SU-DHL-6 (cell line): ENCODE results near the gene ITPR1.

Source experiments
- H2AFZ ChIP-seq: fragments of 200-600 bp; sonication (generic); 2 replicates; pipeline ENCODE4 v1.6.1; 2014; ENCODE audit warnings: low read depth, mild to moderate bottlenecking, moderate library complexity, mixed read lengths, antibody characterized with exemption, low read length; ENCODE audit not compliant: severe bottlenecking
- H3F3A ChIP-seq: fragments of 200-600 bp; shearing (Covaris generic); 2 replicates; pipeline ENCODE4 v1.6.0; 2016; ENCODE audit warnings: antibody characterized with exemption, mild to moderate bottlenecking; ENCODE audit not compliant: insufficient read depth
- H3K27ac ChIP-seq: fragments of 200-600 bp; sonication (generic); 2 replicates; pipeline ENCODE4 v1.5.1; 2016; ENCODE audit warnings: low read depth, mild to moderate bottlenecking, low read length, moderate library complexity, mixed read lengths
- H3K27me3 ChIP-seq: fragments of 200-600 bp; sonication (generic), shearing (Covaris generic); 2 replicates; pipeline ENCODE4 v1.6.0; 2014; ENCODE audit warnings: mild to moderate bottlenecking, low read length
- H3K36me3 ChIP-seq: fragments of 200-600 bp; sonication (generic); 2 replicates; pipeline ENCODE4 v1.6.1; 2014; ENCODE audit warnings: mild to moderate bottlenecking, low read length, mixed read lengths
- H3K4me2 ChIP-seq: fragments of 300-600, 200-600 bp; shearing (Covaris generic), sonication (generic); 2 replicates; pipeline ENCODE4 v1.6.0; 2014; ENCODE audit warnings: low read length, low read depth, mild to moderate bottlenecking; ENCODE audit not compliant: poor library complexity, severe bottlenecking
- H3K4me3 ChIP-seq: fragments of 200-600 bp; sonication (generic); 2 replicates; pipeline ENCODE4 v1.5.1; 2014; ENCODE audit warnings: antibody characterized with exemption, low read length, mild to moderate bottlenecking, mixed read lengths; ENCODE audit not compliant: insufficient read depth, poor library complexity, severe bottlenecking
- H3K79me2 ChIP-seq: fragments of 200-600 bp; sonication (generic); 2 replicates; pipeline ENCODE4 v1.6.1; 2014; ENCODE audit warnings: mild to moderate bottlenecking, low read length, moderate library complexity; ENCODE audit not compliant: insufficient read depth
- H3K9ac ChIP-seq: fragments of 200-600 bp; sonication (generic); 2 replicates; pipeline ENCODE4 v1.7.0; 2014; ENCODE audit warnings: mild to moderate bottlenecking, low read length
- H3K9me2 ChIP-seq: fragments of 200-600 bp; sonication (generic); replicated peaks from 2 replicates; pipeline ENCODE4 v1.6.1; 2014; ENCODE audit warnings: low read length; ENCODE audit not compliant: insufficient read depth
- H3K9me3 ChIP-seq: fragments of 200-600 bp; sonication (generic); 2 replicates; pipeline ENCODE4 v1.6.1; 2014; ENCODE audit warnings: low read length, mixed read lengths; ENCODE audit not compliant: insufficient read depth
- H4K20me1 ChIP-seq: fragments of 200-600 bp; sonication (generic); 2 replicates; pipeline ENCODE4 v1.6.1; 2014; ENCODE audit warnings: low read depth, mild to moderate bottlenecking, antibody characterized with exemption, low read length, moderate library complexity, mixed read lengths
- EZH2phosphoT487 ChIP-seq: fragments of 200-600 bp; sonication (generic), shearing (Covaris generic); conservative IDR thresholded peaks from 2 replicates; pipeline ENCODE4 v1.6.1; 2018; ENCODE audit warnings: mild to moderate bottlenecking, antibody characterized with exemption, low read length, moderate library complexity, mixed read lengths
- TF ChIP-seq, protein P1 (sequence below): fragments of 200-600 bp; sonication (generic); IDR thresholded peaks from one replicate; pipeline ENCODE4 v1.5.1; 2017; ENCODE audit warnings: antibody characterized with exemption, mild to moderate bottlenecking, low read length, moderate library complexity; ENCODE audit not compliant: insufficient read depth, poor library complexity, severe bottlenecking

ITPR1 gene

DNA sequence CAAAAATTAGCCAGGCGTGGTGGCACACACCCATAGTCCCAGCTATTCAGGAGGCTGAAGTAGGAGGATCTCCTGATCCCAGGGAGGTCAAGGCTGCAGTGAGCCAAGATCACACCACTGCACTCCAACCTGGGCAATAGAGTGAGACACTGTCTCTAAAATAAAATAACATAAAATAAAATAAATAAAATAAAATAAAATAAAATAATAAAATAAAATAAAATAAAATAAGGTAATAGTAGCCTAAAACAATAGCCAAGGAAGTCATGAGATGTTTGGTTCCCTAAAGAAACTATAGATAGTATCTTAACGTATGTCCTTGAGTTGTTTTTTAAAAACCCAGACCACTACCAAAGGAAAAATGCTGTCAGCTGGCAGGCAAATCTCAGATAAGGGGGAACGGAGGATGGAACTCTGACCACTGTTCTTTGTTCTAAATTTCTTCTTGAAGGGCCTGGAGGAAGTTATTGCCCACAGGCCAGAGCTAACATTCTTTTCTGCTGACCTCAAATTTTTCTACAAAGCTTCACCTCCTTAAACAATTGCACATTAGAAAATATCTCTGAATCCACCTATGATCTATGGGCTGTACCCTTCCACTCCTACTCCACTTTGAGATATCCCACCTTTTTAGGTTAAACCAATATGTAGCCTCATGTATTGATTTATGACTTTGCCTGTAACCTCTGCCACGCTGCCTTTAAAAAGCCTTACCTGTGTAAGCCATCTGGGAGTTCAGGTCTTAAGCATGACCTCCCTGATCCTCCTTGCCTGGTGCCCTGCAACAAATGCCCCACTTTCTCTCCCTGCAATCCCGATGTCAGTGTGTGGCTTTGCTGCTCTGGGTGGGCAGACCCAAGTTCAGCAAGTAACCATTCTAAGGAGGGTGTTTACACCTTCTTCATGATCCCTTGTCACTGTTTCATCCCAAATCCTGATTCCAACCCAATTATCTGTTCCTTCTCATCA is 359.9 kb downstream of the ITPR1 start:
- Histone ChIP-seq H3K36me3 (no peaks in the 10 kb centered on the region), H3K4me3 (no peak overlapping the region), H3K9me2 (no peaks in the 10 kb centered on the region), H3F3A (no peaks in the 10 kb centered on the region), H3K9me3 (no peaks in the 10 kb centered on the region), H3K27ac (no peak overlapping the region), H3K9ac (no peak overlapping the region), H3K79me2 (no peaks in the 10 kb centered on the region), H3K27me3 (no peaks in the 10 kb centered on the region), H2AFZ (no peak overlapping the region), H4K20me1 (no peaks in the 10 kb centered on the region), H3K4me2 (no peak overlapping the region)
- no peak for TF ChIP-seq EZH2phosphoT487
- TF ChIP-seq, protein P1, sequence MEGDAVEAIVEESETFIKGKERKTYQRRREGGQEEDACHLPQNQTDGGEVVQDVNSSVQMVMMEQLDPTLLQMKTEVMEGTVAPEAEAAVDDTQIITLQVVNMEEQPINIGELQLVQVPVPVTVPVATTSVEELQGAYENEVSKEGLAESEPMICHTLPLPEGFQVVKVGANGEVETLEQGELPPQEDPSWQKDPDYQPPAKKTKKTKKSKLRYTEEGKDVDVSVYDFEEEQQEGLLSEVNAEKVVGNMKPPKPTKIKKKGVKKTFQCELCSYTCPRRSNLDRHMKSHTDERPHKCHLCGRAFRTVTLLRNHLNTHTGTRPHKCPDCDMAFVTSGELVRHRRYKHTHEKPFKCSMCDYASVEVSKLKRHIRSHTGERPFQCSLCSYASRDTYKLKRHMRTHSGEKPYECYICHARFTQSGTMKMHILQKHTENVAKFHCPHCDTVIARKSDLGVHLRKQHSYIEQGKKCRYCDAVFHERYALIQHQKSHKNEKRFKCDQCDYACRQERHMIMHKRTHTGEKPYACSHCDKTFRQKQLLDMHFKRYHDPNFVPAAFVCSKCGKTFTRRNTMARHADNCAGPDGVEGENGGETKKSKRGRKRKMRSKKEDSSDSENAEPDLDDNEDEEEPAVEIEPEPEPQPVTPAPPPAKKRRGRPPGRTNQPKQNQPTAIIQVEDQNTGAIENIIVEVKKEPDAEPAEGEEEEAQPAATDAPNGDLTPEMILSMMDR = no peak

- TF ChIP-seq, protein P1 = no peak
- TF ChIP-seq EZH2phosphoT487 = no peak
- no peak overlapping the region for H2AFZ ChIP-seq
- H3K4me2 ChIP-seq = no peak overlapping the region
Measured at GRCh38 chr3:4853749-4854140, 360.6 kb downstream of the ITPR1 start.

DNA sequence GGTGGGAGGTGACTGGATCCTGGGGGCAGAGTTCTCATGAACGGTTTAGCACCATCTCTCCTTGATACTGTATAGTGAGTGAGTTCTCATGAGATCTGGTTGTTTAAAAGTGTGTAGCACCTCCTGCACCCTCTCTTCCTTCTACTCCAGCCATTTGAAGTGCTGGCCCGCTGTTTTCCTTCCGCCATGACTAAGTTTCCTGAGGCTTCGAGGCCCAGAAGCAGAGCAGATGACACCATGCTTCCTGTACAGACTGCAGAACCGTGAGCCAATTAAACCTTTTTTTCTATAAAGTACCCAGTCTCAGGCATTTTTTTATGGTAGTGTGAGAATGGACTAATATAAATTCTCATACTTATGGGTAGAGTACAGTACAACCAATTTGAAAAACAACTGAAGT is 362.5 kb downstream of the ITPR1 start:
- Histone ChIP-seq H3F3A (no peaks in the 10 kb centered on the region), H3K4me2 (no peak overlapping the region), H3K9ac (no peak overlapping the region), H3K4me3 (no peak overlapping the region), H3K27ac (no peak overlapping the region), H3K9me3 (no peaks in the 10 kb centered on the region), H2AFZ (no peak overlapping the region), H3K79me2 (no peaks in the 10 kb centered on the region), H4K20me1 (no peaks in the 10 kb centered on the region), H3K9me2 (no peaks in the 10 kb centered on the region), H3K36me3 (no peaks in the 10 kb centered on the region), H3K27me3 (no peaks in the 10 kb centered on the region)
- TF ChIP-seq, protein P1 = no peak
- TF ChIP-seq EZH2phosphoT487 = no peak

More at GRCh38 chr3:4853749-4854140, 360.6 kb downstream of the ITPR1 start:
- no peak overlapping the region for H3K4me3 ChIP-seq
- no peak overlapping the region for H3K27ac ChIP-seq
- H3K79me2 ChIP-seq = no peaks in the 10 kb centered on the region
- H3F3A ChIP-seq = no peaks in the 10 kb centered on the region
- H3K9ac ChIP-seq = no peak overlapping the region
- no peaks in the 10 kb centered on the region for H3K36me3 ChIP-seq
- no peaks in the 10 kb centered on the region for H3K9me3 ChIP-seq
- H4K20me1 ChIP-seq = no peaks in the 10 kb centered on the region
- H3K27me3 ChIP-seq = no peaks in the 10 kb centered on the region
- no peaks in the 10 kb centered on the region for H3K9me2 ChIP-seq
